Stimulated activated CD8-positive, alpha-beta memory T cell treated with anti-CD3 and anti-CD28 coated beads, Interleukin-12 subunit alpha, Interleukin-12 subunit beta, amount 100 ng/mL, for 24 hours (primary cell): Measurements from ENCODE around the gene TLX2.
A peak's percentile ranks its signal among the peaks of the same experiment; 100 is the strongest.

Experiments used
- DNase-seq: peaks from one replicate; pipeline ENCODE4 v3.0.0-alpha.2; 2020; ENCODE audit errors: extremely low read depth

The TLX2 gene

DNA sequence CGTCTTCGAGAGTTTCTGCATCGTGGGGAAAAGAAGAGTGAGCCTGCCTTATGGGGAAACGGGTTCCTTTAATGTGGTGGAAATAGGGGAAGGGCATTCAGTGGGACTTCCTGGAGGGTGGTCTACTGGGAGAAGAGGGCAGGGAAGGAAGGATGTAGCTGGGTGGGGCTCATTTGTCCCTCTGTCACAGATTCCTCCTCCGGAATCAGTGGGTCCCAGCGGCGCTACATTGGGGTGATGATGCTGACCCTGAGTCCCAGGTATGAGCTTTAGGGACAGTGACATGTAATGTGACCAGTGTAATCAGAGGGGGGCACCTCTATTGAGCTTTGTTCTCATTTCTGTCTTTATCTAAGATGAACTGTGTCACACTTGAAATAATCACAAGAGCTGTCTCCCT is 17.4 kb downstream of the TLX2 start:
- no peak for DNase-seq

DNA sequence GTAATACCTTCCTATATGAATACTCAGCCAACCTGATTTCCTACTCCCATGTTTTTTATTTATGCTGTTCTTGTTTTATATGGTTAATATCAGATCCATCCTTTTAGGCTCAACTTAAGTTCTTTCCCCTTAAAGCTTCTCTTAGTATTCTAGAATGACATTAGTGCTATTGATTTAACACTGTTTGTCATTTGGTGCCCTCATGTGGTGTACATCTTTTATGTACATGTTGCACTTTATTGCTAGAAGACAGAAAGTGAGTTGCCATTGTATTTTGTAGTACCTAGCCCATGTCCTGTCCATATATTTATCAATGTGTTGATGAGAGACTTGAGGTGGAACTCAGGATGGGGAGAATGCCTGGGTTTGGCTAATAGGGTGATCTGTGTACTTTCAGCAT is 18.0 kb downstream of the TLX2 start:
- DNase-seq = no peak

DNA sequence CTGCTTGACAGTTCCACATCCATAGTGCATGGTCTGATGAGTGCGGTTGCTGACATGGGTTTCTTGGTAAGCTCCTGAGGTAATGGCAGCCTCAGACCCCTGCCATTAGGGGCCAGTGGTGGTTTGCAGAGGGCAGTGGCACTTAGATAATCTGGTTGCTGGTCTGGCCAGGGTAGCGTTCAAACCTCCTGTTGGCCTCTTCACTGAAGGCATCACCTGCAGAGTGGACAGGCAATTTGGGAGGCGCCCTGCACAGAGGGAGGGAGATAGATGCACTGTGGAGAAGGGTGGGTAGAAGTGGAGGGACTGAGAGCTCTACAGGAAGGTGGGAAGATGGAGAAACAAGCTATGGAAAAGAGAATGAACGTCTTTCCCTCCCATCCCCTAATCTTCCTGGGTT is 19.2 kb downstream of the TLX2 start:
- DNase-seq = no peak

DNA sequence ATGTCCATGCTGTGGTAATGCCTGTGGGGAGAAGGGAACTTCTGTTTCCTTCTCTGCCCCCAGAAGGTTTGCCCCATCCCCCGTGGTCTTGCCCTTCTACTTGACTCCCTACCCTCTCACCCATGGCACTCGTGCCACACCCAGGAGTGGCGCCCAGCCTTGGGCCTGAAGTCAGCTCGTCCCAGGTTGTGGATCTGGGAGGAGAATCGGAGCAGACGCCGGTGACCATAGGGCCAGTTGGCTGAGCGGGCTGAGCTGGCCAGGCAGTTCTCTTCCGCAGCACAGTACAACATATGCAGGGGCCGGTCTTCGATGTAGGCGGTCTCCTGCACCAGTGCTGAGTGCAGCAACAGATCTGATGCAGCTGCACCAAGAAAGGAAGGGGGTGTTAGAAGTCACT is 20.2 kb downstream of the TLX2 start:
- no peak for DNase-seq

DNA sequence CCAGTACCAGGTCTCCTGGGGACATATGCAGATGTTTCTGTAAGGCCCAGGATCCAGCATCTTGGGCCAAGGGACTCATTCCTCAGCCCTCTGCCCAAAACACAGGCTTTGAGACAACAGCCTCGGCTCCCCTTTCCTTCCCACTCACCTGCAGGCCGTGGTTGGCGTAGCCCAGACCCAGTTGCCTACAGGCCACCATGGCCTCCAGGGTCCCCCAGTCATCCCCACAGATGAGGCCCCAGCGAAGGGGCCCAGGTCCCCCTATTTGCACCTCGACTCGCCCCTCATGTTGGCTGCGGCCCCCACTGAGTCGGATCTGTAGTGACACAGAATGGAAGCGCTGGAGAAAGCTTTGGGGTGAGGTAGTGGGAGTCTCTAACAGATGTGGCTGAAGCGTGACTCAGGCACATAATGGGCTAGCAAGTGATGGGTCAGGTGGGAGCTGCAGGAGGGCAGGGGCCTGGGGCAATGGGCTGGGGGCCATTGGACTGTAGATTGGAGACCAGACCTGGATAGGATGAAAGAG is 21.3 kb downstream of the TLX2 start:
- DNase-seq = no peak

DNA sequence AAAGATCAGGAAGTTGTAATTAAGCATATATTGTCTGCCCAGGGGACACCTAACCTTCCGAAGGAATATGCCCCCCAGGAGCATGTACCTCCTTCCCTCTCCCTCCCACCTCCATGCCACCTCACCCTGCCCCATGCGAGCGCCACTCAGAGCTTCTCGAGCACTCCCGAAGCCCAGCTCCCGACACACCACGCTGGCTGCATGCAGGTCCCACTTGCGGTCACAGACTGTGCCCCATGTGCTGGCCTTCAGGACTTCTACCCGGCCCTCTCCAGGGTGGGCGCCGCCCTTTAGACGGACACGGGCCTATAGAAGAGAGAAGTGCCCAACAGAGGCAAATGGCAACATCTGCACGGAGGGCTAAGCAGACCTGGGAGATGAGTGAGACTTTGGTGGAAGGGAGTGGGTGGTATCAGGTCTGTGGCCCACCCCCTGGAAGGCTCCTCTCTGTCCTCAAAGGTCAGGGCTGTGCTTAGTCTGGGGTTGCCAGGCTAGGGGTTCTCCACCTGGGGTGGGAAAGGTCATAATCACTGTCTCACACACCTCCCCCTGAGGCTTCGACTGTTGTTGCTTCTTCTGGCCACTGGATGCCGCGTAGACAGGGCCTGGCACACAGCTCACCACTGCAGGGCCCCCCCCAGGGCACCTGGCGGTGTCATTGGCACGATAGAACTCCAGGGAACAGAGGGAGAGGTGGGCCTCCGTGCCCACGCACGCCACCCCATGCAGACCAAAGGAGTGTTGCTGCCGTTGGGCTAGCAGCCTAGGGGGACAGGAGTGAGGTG is 22.1 kb downstream of the TLX2 start:
- DNase-seq = no peak

DNA sequence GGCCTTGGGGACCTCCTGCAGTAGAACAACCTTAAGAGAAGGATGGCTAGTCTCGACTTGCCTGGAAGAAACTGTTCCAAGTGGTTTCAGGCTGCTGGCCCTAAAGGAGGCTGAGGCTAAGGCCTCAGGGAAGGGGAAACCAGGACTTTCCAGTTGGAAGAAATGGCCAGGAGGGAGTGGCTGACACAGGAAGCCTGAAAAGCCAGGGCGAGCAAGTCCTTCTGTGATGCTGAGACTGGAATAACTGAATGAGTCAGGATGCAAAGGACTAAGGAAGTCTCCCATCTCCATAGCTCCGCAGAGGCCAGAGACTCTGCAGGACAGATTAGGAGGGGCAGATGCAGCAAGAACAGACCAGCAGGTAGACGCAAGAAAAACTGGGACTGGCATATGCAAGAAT is 22.9 kb downstream of the TLX2 start:
- DNase-seq = no peak

DNA sequence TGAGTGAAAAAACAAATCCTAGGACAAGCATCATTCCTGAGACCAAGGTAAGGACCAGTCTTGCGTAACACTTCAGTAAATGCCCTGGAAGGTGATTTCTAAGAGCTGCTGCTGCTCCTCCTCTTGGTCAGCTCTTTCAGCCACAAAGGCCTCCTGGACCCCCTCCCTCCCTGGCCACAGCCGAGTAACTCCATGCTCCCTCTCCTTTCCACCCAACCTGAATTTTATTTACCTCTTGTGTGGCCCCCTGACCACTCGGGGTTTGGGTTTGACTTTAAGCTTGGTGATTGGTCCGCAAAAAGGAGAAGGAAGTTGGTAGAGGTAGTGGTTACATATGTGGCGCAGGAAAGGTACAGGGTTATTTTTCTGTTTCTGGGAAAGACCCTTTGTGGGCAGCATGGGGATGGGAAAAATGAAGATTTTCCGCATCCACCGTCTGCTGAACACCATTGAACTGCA is 24.7 kb downstream of the TLX2 start:
- DNase-seq = no peak

DNA sequence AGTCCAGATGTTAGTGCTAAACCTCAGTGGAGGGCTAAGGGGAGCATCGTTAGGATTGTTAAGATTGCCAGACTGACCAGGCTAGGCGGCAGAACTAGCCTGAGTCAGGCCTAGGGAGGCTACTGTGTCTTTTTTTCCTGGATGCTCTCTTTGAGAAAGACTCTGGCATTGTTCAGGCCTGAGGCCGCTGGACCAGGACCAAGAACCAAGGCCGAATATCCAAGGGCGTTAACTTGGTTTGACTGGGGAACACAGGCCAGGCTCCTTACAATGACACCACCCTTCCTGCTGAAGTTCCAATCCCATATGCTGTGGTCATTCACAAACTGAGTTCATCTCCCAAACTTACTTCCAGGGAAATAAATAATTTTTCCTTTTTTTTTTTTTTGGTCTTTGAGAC is 26.0 kb downstream of the TLX2 start:
- no peak for DNase-seq

DNA sequence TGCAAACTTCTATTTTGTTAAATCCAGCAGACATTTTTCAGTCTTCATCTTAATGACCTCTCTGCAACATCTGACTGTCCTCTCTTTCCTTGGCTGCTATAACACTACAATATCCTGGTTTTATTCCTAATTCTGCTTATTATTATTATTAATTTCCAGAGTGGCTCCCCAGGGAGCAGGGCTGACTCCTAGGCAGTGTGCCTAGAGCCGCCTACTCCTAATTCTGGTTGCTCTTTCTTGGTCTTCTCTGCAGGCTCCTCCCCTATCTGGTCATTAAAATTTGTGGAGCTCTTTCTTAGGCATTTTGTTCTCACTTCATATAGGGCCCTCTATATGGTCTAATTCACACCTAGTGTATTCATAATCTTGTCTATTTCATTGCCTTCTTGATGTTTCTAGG is 28.7 kb downstream of the TLX2 start:
- DNase-seq = no peak

DNA sequence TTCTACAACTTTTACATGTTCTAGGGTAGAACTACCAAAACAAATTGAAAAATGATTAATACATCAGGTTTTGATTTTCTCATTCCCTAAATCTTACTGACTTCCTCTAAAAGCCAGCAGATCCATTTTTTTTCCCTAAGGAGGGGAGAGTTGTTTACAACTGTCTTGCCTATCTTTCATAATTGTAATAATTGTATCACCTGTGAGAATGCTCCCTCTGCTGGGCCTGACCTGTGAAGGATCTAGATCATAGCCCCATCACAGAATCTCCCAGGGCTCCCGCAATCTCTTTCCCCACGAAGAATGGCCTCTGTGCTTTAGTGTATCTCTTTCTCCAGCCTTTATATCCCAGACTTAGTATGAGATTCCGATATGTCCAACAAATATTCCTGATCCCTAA is 30.4 kb downstream of the TLX2 start:
- no peak for DNase-seq

DNA sequence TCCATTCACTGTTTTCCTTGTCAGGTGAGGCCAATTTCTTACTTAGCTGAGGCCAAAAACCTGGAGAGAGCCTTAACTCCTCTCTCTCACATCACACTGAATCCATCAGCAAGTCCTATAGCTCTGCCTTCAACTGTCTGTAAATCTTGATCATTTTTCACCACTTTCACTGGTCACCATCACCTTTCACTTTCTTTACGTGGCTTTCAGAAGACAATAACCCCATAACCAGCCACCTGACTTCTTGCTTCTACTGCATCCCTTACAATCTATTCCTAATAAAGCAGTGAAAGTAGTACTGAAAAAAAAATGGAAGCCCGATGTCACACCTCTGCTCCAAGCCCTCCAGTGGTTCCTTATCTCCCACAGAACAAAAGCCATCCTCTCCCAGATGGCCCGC is 31.8 kb downstream of the TLX2 start:
- no peak for DNase-seq

DNA sequence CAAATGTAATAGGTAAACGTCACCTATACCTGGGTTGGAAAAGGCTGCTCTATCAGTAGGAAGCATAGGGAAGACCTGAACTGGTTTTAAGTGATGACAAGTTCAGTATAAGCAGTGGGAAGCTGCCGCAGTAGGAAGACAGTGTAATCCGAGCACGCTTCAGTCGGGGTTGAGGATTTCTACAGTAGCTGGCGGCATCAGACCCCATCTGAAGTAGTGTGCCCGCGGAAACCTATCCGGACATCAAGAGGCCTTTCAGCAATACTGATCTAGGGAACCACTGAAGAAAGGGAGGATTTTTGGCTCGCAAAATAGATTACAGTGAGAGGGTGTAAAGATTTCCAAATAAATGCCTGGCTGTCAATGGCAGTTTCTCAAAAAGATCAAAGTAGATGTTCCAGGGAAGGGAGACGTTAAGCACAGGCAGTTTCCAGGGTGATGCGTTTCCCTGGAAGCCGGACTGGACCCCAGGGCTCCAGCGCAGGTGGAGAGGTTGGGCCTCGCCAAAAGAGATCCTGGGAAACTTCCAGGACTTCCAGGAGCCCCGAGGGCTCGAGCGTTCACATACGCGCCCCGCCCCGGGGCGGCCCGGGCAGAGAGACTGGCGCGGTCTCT is 34.1 kb downstream of the TLX2 start:
- DNase-seq = no peak

DNA sequence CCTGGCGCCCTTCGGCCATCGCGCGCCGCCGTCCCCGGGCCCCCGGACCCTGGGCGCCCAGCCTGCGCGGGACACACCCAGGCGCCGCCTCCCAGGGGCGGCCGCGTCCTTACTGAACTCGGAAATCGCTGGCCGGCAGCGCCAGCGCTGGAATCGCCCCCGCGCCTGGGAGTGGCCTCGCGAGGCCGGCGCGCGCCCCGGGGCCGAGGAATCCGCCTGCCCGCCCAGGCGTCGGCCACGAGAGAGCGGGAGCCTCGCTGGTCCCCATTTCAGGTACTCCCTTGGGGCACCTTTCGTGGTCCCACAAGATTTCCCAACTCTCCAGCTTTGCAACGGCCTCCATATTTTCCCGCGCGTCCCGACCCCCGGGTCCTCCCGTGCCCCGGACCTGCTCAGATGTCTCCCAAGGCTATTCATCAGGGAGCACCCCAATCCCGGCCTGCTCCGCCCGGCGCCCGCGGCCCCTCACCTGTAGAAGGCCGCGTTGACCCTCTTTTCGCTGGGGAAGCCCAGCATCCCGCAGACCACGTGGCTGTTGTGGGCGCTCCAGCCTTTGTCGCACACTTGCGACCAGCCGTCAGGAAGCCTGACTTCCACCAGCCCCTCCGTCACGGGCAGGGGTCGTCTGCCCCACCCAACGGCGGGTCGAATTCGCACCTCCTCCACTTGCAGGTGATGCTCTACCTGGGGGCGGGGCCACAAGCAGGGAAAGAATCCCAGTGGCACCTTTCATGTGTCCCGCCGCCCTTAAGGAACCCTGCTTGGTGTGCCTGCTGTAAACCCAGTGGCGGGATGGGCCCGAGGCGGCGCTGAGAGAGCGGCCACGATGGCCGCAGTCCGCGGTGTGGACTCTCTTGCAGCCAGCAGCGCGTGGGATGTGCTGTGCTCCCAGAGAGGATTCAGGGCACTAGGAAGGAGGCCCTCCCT is 34.9 kb downstream of the TLX2 start:
- no peak for DNase-seq

DNA sequence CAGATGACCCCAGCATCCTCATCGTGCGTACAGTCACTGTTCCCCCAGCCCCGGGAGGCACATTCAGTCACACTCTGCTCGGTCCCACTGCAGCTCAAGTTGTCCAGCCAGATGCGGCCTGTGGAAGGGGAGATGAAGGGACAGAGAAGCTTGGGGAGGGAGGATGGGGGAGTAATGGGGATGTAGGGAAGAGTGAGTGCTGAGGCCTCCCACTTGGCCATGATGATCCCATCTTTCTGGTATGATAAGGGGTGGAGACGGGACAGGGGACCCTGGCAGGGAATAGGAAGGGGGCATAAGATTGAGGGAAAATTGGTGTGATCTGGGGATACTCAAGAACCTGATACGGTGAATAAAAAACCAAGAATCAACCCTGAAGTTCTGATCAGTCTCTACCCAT is 36.0 kb downstream of the TLX2 start:
- no peak for DNase-seq

DNA sequence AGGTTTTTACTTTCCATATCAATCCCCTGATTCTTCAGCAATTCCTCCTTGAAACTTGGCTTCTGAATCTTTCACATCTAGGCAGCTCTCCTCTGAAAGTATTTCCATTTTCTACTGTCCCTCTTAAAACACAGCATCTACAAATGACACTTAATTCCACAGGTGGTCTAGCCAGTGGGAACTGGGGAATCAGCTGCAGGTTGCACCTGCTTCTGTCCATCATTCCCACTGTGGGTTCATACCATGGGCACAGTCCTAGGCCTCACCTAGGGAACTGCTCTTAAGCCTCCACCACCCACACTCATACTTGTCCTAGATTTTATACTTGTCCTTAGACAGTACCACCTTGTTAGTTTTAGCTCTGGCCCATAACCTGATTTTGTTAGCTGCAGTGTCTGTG is 37.3 kb downstream of the TLX2 start:
- DNase-seq = no peak

DNA sequence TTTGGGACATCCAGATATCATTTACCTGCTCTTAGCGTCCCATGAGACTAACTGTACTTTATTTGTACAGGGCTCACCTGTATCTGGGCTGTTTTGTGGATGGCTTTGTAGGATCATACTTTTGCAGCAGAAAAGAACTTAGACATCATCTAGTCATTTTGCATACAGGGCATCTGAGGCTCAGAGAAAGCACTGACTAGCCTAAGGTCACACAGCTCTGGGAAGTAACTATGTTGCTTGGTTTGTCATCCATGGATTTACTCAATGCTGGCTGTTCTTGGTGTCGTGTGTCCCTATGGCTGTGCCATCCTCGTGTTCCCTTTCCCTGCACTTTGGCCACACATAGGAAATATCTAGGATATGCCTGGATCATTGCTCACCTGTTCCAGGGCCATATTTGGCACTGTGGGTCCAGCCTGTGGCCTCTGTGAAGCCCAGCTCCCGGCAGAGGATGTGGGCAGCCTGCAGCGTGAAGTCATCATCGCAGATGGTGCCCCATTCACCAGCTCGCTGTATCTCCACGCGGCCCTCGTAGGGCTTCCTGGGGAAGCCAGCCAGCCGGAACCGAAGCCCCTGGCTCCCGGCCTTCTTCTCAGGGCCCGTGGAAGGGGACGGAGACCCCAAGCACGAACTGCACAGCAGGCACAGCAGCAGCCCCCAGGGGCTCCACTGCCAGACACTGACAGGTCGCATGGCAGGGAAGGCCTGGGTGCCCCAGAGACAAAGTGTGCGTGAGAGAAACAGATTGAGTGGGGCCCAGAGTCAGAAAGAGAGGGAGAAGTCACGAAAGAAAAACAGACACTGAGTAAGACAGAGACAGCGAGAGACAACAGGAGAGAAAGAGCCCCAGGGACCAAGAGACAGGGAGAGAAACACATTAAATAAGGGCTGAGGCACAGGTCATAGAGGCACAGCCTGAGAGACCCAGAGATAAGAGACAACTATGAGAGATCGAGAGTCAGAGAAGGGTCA is 38.0 kb downstream of the TLX2 start:
- DNase-seq = no peak

DNA sequence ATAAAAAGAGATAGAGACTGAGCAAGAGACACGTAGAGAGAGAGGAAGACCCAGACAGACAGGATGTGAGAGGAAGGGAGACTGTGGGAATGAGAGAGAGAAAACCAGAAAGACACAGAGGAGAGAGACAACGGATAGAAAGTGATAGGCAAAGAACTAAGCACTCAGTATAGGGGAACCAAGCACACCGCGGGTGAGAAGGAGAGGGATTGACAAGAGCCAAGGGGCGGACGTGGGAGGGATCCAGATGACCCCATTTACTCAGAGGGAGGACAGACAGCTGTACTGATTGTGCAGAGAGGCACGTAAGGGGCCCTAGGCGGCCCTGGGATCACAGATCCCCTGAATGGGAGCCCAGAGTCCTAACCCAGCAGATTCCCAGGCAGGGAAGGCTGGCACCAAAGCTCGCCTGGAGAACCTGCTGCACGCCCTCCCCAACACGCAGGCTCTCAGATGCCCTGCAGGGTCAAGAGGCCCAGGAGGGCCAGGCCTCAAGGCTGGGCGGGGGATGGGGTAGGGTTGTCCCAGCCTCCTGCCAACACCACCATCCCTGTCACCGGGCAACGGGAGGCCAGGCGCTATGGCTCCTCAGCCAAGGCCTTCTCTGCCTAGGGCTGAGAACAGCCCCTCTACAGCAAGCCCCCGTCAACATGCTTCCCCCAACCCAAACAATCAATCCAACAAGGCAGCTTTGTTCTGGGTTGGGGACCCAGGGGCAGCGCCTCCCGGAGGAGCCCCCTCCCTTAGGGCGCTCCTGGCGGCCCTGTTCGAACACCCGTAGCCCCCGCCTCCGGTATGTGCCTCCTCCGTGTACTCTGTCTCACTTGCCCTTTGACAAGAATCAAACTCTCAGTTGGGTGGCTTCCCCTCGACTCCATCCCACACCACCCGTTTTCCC is 38.9 kb downstream of the TLX2 start:
- DNase-seq = no peak

DNA sequence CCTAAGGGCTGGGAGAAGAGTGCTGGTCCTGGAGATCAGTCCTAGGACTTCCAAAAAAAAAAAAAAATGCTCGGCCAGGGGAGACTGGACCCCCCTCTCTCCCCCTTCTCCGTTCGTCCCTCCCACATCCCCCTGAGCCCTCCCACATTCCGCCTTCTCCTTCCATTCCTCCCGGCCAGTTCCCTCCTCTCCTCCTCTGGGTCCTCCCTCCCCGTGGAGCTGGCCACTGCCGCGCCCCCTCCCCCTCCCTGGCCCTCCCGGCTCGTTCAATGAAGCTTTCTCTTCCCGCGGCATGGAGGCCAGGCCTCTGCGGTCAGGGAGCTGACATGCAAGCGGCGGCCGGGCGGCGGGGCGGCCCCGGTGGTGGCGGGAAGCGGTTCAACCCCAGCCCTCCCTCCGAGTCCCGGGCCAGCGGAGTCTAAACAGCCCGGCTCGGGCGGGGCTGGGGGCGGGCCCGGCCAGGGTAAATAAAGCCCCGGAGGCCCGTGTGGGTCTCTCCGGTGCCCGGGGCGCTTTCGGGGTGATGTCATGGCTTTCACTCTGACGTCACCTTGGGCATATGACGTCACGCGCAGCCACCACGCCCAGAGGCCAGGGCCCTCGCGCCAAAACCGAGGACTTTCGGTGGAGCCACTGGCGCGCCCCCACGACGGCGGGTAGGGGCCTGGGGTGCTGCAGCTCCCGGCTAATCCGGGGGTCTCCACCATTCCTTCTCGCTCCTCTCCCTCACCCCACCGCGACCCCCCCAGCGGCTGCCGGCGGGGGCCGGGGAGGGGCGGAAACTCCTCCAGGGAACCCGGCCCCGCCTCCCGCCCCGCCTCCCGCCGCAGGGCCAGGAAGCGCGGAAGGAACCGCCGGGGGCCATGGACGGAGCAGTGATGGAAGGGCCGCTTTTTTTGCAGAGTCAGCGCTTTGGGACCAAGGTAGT is 39.9 kb downstream of the TLX2 start, which contains the start of the genes DOK1 and LOXL3:
TSS of gene DOK1 (plus strand) at position 829 of the 928 bp plus-strand sequence. CDS start at position 864, 35 bp downstream.
TSS of gene LOXL3 (minus strand) at position 51 of the 928 bp plus-strand sequence. CDS start 1,308 bp downstream, outside the sequence.
- peak; percentile 68 for DNase-seq
